HEK293 (cell line): Measurements from ENCODE around the gene EVI5.

ENCODE experiments used
- BCL11B ChIP-seq: fragments of 450-650 bp; formaldehyde crosslinking; IDR thresholded peaks from 2 replicates; pipeline ENCODE4 v1.5.1; 2016; ENCODE audit warnings: low read depth, missing biosample characterization, missing genetic modification characterization
- BCL6B ChIP-seq: fragments of 450-650 bp; formaldehyde crosslinking; IDR thresholded peaks from 2 replicates; pipeline ENCODE4 v1.5.1; 2017; ENCODE audit warnings: missing biosample characterization, missing genetic modification characterization
- GLIS1 ChIP-seq: fragments of 450-650 bp; formaldehyde crosslinking; IDR thresholded peaks from 2 replicates; pipeline ENCODE4 v1.5.1; 2016; ENCODE audit warnings: missing biosample characterization, missing genetic modification characterization
- INSM2 ChIP-seq: fragments of 450-650 bp; formaldehyde crosslinking; IDR thresholded peaks from 2 replicates; pipeline ENCODE4 v1.5.1; 2016; ENCODE audit warnings: missing biosample characterization, missing genetic modification characterization
- SALL2 ChIP-seq: fragments of 450-650 bp; formaldehyde crosslinking; IDR thresholded peaks from 2 replicates; pipeline ENCODE4 v1.5.0; 2017; ENCODE audit warnings: missing biosample characterization, mild to moderate bottlenecking, missing genetic modification characterization, borderline replicate concordance
- SCRT1 ChIP-seq: fragments of 450-650 bp; formaldehyde crosslinking; IDR thresholded peaks from 2 replicates; pipeline ENCODE4 v1.5.1; 2016; ENCODE audit warnings: missing biosample characterization, missing genetic modification characterization, borderline replicate concordance
- SP7 ChIP-seq: fragments of 450-650 bp; formaldehyde crosslinking; IDR thresholded peaks from 2 replicates; pipeline ENCODE4 v1.5.1; 2016; ENCODE audit warnings: missing biosample characterization, missing genetic modification characterization
- TRIM28 ChIP-seq: IDR thresholded peaks from 2 replicates; pipeline ENCODE4 v1.6.1; 2011; ENCODE audit warnings: low read length, control low read depth, borderline replicate concordance
- ZBTB20 ChIP-seq: fragments of 450-650 bp; formaldehyde crosslinking; IDR thresholded peaks from 2 replicates; pipeline ENCODE4 v1.5.1; 2016; ENCODE audit warnings: missing biosample characterization, missing genetic modification characterization
- ZBTB49 ChIP-seq: fragments of 450-650 bp; formaldehyde crosslinking; IDR thresholded peaks from 2 replicates; pipeline ENCODE4 v1.5.1; 2016; ENCODE audit warnings: missing biosample characterization, missing genetic modification characterization, low read depth
- ZFP3 ChIP-seq: fragments of 450-650 bp; formaldehyde crosslinking; IDR thresholded peaks from 2 replicates; pipeline ENCODE4 v1.5.1; 2016; ENCODE audit warnings: low read depth, missing biosample characterization, missing genetic modification characterization
- ZNF121 ChIP-seq: fragments of 450-650 bp; formaldehyde crosslinking; IDR thresholded peaks from 2 replicates; pipeline ENCODE4 v1.5.1; 2016; ENCODE audit warnings: missing biosample characterization, missing genetic modification characterization
- ZNF132 ChIP-seq: fragments of 450-650 bp; formaldehyde crosslinking; IDR thresholded peaks from 2 replicates; pipeline ENCODE4 v1.5.1; 2017; ENCODE audit warnings: missing biosample characterization, missing genetic modification characterization, borderline replicate concordance
- ZNF133 ChIP-seq: fragments of 450-650 bp; formaldehyde crosslinking; IDR thresholded peaks from 2 replicates; pipeline ENCODE4 v1.5.1; 2016; ENCODE audit warnings: missing biosample characterization, missing genetic modification characterization
- ZNF175 ChIP-seq: fragments of 450-650 bp; formaldehyde crosslinking; IDR thresholded peaks from 2 replicates; pipeline ENCODE4 v1.5.1; 2016; ENCODE audit warnings: missing biosample characterization, missing genetic modification characterization
- ZNF366 ChIP-seq: fragments of 450-650 bp; formaldehyde crosslinking; conservative IDR thresholded peaks from 2 replicates; pipeline ENCODE4 v1.5.1; 2016; ENCODE audit warnings: missing biosample characterization, missing genetic modification characterization
- ZNF513 ChIP-seq: fragments of 450-650 bp; IDR thresholded peaks from 2 replicates; pipeline ENCODE4 v1.5.1; 2018; ENCODE audit warnings: missing biosample characterization, missing genetic modification characterization
- ZNF624 ChIP-seq: fragments of 450-650 bp; formaldehyde crosslinking; IDR thresholded peaks from 2 replicates; pipeline ENCODE4 v1.5.1; 2017; ENCODE audit warnings: missing biosample characterization, missing genetic modification characterization
- ZNF664 ChIP-seq: fragments of 450-650 bp; formaldehyde crosslinking; IDR thresholded peaks from 2 replicates; pipeline ENCODE4 v1.5.1; 2016; ENCODE audit warnings: missing biosample characterization, missing genetic modification characterization
- ZNF791 ChIP-seq: fragments of 450-650 bp; formaldehyde crosslinking; IDR thresholded peaks from 2 replicates; pipeline ENCODE4 v1.5.1; 2016; ENCODE audit warnings: missing biosample characterization, missing genetic modification characterization
- ZSCAN23 ChIP-seq: fragments of 450-650 bp; formaldehyde crosslinking; IDR thresholded peaks from 2 replicates; pipeline ENCODE4 v1.5.1; 2016; ENCODE audit warnings: missing biosample characterization, missing genetic modification characterization
- ZSCAN30 ChIP-seq: fragments of 450-650 bp; IDR thresholded peaks from 2 replicates; pipeline ENCODE4 v1.5.1; 2018; ENCODE audit warnings: missing biosample characterization, mild to moderate bottlenecking, missing genetic modification characterization, moderate library complexity
- ZXDB ChIP-seq: fragments of 450-650 bp; formaldehyde crosslinking; IDR thresholded peaks from 2 replicates; pipeline ENCODE4 v1.5.1; 2016; ENCODE audit warnings: missing biosample characterization, missing genetic modification characterization
- TF ChIP-seq, protein P1 (sequence below): fragments of 450-650 bp; formaldehyde crosslinking; IDR thresholded peaks from 2 replicates; pipeline ENCODE4 v1.5.1; 2016; ENCODE audit warnings: missing biosample characterization, missing genetic modification characterization
- TF ChIP-seq, protein P2 (sequence below): fragments of 450-650 bp; formaldehyde crosslinking; IDR thresholded peaks from 2 replicates; pipeline ENCODE4 v1.5.1; 2016; ENCODE audit warnings: missing biosample characterization, missing genetic modification characterization, borderline replicate concordance

The EVI5 gene

DNA sequence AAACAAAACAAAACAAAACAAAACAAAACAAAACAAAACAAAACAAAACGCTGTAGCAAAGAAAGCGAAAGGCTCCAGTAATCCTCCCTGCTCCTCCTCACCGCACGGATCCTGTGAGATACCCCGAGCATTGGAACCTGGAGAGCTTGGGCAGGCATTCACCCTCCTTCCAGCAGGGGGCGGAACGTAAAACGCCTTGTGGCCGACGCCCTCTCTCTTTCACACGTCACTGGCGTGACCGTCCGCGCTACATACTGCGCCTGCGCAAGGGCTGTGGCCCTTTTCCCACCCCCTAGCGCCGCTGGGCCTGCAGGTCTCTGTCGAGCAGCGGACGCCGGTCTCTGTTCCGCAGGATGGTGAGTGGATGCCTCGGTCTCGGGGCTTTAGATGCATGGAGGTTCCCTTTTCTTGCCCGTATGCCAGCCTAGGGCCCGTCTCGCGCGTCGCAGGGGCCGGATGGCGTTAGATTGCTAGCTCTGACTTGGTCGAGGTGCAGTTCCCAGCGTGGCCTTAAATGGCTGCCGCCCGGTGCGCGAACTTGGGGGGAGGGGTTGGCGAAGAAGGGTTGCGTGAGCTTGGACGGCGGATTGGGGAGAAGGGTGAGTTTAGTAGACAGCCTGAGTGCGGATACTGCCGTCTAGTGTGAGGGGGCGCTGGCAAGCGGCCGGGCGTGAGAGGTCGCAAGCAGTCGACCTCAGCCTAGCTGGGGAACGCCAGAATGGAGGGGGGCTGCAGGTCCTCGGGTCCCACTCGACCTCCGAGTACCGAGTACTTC is 47.0 kb upstream of the EVI5 start, which contains the start of gene RPL5 (continued):
- TF ChIP-seq ZNF175: no peak
- TF ChIP-seq ZNF121: peak; percentile 63
- peak; percentile 23; the same call in 1 of the 2 replicates for TF ChIP-seq ZNF513 (tag by site-specific recombination)
- TF ChIP-seq SP7 (tag by site-specific recombination): peak; percentile 97
- TF ChIP-seq BCL11B (tag by site-specific recombination): peak; percentile 72; the same call in 1 of the 2 replicates
- no peak for TF ChIP-seq SALL2 (tag by site-specific recombination)
- TF ChIP-seq INSM2: peak; percentile 81
- TF ChIP-seq ZSCAN30 (tag by site-specific recombination): peak; percentile 85
- peak; percentile 62; the same call in 1 of the 2 replicates for TF ChIP-seq ZBTB20
- no peak for TF ChIP-seq ZBTB49
- peak; percentile 79; the same call in 1 of the 2 replicates for TF ChIP-seq TRIM28
- TF ChIP-seq ZNF366: peak; percentile 34
- TF ChIP-seq, protein P1, sequence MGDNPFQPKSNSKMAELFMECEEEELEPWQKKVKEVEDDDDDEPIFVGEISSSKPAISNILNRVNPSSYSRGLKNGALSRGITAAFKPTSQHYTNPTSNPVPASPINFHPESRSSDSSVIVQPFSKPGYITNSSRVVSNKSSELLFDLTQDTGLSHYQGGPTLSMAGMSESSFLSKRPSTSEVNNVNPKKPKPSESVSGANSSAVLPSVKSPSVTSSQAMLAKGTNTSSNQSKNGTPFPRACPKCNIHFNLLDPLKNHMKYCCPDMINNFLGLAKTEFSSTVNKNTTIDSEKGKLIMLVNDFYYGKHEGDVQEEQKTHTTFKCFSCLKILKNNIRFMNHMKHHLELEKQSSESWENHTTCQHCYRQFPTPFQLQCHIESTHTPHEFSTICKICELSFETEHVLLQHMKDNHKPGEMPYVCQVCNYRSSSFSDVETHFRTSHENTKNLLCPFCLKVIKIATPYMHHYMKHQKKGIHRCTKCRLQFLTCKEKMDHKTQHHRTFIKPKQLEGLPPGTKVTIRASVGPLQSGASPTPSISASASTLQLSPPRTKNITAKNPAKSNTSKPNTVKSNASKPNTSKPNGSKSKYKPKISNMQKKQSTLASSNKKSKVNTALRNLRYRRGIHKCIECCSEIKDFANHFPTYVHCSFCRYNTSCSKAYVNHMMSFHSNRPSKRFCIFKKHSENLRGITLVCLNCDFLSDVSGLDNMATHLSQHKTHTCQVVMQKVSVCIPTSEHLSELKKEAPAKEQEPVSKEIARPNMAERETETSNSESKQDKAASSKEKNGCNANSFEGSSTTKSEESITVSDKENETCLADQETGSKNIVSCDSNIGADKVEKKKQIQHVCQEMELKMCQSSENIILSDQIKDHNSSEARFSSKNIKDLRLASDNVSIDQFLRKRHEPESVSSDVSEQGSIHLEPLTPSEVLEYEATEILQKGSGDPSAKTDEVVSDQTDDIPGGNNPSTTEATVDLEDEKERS (tag by site-specific recombination): peak; percentile 39; the same call in 1 of the 2 replicates
- no peak for TF ChIP-seq BCL6B
- no peak for TF ChIP-seq ZNF791
- TF ChIP-seq ZXDB (tag by site-specific recombination): peak; percentile 99
- TF ChIP-seq SCRT1 (tag by site-specific recombination): no peak
- no peak for TF ChIP-seq ZFP3 (tag by site-specific recombination)
- peak; percentile 63 for TF ChIP-seq GLIS1 (tag by site-specific recombination)
- TF ChIP-seq ZNF132 (tag by site-specific recombination): no peak
- TF ChIP-seq ZNF664 (tag by site-specific recombination): peak; percentile 68; the same call in 1 of the 2 replicates
- 0 out of 2 replicates have a peak, but pooled peaks have one; percentile 15 for TF ChIP-seq ZNF624 (tag by site-specific recombination)
- 0 out of 2 replicates have a peak, but pooled peaks have one; percentile 14 for TF ChIP-seq ZSCAN23 (tag by site-specific recombination)
- TF ChIP-seq, protein P2, sequence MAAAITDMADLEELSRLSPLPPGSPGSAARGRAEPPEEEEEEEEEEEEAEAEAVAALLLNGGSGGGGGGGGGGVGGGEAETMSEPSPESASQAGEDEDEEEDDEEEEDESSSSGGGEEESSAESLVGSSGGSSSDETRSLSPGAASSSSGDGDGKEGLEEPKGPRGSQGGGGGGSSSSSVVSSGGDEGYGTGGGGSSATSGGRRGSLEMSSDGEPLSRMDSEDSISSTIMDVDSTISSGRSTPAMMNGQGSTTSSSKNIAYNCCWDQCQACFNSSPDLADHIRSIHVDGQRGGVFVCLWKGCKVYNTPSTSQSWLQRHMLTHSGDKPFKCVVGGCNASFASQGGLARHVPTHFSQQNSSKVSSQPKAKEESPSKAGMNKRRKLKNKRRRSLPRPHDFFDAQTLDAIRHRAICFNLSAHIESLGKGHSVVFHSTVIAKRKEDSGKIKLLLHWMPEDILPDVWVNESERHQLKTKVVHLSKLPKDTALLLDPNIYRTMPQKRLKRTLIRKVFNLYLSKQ (tag by site-specific recombination): no peak
- TF ChIP-seq ZNF133: no peak
